GM10266 (cell line): ENCODE data around the gene NCKAP5.

Source experiments
- DNase-seq: peaks from one replicate; pipeline ENCODE4 v3.0.0; 2012; ENCODE audit errors: extremely low spot score
- CTCF ChIP-seq: IDR thresholded peaks from 2 replicates; pipeline ENCODE4 v1.5.1; 2012; ENCODE audit warnings: mild to moderate bottlenecking, low read depth; ENCODE audit not compliant: control insufficient read depth, insufficient read depth; ENCODE audit errors: missing control alignments

NCKAP5 gene

GRCh38 chr2:132948211-132948610, 620.1 kb downstream of the NCKAP5 start:
- DNase-seq: no peak
- TF ChIP-seq CTCF: no peak

- TF ChIP-seq CTCF: no peak
- DNase-seq: no peak
Observed at GRCh38 chr2:132943829-132944228, 624.4 kb downstream of the NCKAP5 start.

- no peak for DNase-seq
- TF ChIP-seq CTCF: no peak
Observed at GRCh38 chr2:132941296-132942020, 626.8 kb downstream of the NCKAP5 start.

GRCh38 chr2:132937629-132938028, 630.6 kb downstream of the NCKAP5 start:
- TF ChIP-seq CTCF: no peak
- DNase-seq: no peak

GRCh38 chr2:132936791-132937190, 631.5 kb downstream of the NCKAP5 start:
- DNase-seq: no peak
- TF ChIP-seq CTCF: no peak

GRCh38 chr2:132936261-132936660, 632.0 kb downstream of the NCKAP5 start:
- TF ChIP-seq CTCF: no peak
- DNase-seq: no peak

GRCh38 chr2:132929786-132930185, 638.5 kb downstream of the NCKAP5 start:
- DNase-seq: no peak
- no peak for TF ChIP-seq CTCF
